ENCODE data around the gene RPS6KL1.
A peak's percentile ranks its signal among the peaks of the same experiment; 100 is the strongest.

RPS6KL1 gene

GRCh38 chr14:74951443-74952179, 28.6 kb upstream of the RPS6KL1 start:
- DNase-seq: no peak

GRCh38 chr14:74950795-74951442, 27.9 kb upstream of the RPS6KL1 start:
- no peak for DNase-seq

GRCh38 chr14:74949859-74950573, 27.0 kb upstream of the RPS6KL1 start:
- DNase-seq: no peak

GRCh38 chr14:74949191-74949601, 26.1 kb upstream of the RPS6KL1 start:
- DNase-seq: no peak

GRCh38 chr14:74948228-74949175, 25.4 kb upstream of the RPS6KL1 start:
- no peak for DNase-seq

GRCh38 chr14:74947353-74948227, 24.5 kb upstream of the RPS6KL1 start:
- DNase-seq: no peak

GRCh38 chr14:74946659-74947281, 23.7 kb upstream of the RPS6KL1 start:
- no peak for DNase-seq

- DNase-seq: peak; percentile 57
Measured at GRCh38 chr14:74945852-74946658, 23.0 kb upstream of the RPS6KL1 start.

GRCh38 chr14:74945261-74945851, 22.3 kb upstream of the RPS6KL1 start:
- DNase-seq: peak; percentile 6

GRCh38 chr14:74942608-74943007, 19.5 kb upstream of the RPS6KL1 start:
- no peak for DNase-seq

GRCh38 chr14:74942181-74942580, 19.1 kb upstream of the RPS6KL1 start:
- DNase-seq: no peak

GRCh38 chr14:74941676-74942097, 18.6 kb upstream of the RPS6KL1 start:
- DNase-seq: no peak

GRCh38 chr14:74940956-74941565, 18.0 kb upstream of the RPS6KL1 start:
- no peak for DNase-seq

GRCh38 chr14:74938531-74939495, 15.8 kb upstream of the RPS6KL1 start:
- no peak for DNase-seq

GRCh38 chr14:74937171-74937570, 14.1 kb upstream of the RPS6KL1 start:
- DNase-seq: no peak

- no peak for DNase-seq
Measured at GRCh38 chr14:74936731-74937130, 13.7 kb upstream of the RPS6KL1 start.

GRCh38 chr14:74936151-74936550, 13.1 kb upstream of the RPS6KL1 start:
- DNase-seq: no peak

- DNase-seq: no peak
Measured at GRCh38 chr14:74935360-74935680, 12.3 kb upstream of the RPS6KL1 start.

Measured in NCI-H345 (cell line).